Measurements from ENCODE around the gene EFCAB11.

GRCh38 chr14:89987161-89987475 lies 32.6 kb upstream of the EFCAB11 start:
- TF ChIP-seq, protein P1, sequence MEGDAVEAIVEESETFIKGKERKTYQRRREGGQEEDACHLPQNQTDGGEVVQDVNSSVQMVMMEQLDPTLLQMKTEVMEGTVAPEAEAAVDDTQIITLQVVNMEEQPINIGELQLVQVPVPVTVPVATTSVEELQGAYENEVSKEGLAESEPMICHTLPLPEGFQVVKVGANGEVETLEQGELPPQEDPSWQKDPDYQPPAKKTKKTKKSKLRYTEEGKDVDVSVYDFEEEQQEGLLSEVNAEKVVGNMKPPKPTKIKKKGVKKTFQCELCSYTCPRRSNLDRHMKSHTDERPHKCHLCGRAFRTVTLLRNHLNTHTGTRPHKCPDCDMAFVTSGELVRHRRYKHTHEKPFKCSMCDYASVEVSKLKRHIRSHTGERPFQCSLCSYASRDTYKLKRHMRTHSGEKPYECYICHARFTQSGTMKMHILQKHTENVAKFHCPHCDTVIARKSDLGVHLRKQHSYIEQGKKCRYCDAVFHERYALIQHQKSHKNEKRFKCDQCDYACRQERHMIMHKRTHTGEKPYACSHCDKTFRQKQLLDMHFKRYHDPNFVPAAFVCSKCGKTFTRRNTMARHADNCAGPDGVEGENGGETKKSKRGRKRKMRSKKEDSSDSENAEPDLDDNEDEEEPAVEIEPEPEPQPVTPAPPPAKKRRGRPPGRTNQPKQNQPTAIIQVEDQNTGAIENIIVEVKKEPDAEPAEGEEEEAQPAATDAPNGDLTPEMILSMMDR (IDR thresholded peaks at IDR 0.05; ENCODE audit: poor library complexity) = no peak
- no peak for TF ChIP-seq EZH2 (IDR thresholded peaks at IDR 0.05; ENCODE audit: borderline replicate concordance)

Measured in hepatocyte (in vitro differentiated cells).